GF-D8 (cell line): Measurements from ENCODE around the gene ASH1L.
"Not testable (repeated sequence)": the region's sequence is repeated elsewhere in the genome, so short reads cannot be mapped to it uniquely, and the experiment has no call there.

Experiments
- DNase-seq: peaks from one replicate; lab custom pipeline; 2025; lab: John Stamatoyannopoulos, UW

Gene ASH1L

GRCh38 chr1:155561779-155562580, 623 bp downstream of the ASH1L start:
- DNase-seq: not testable (repeated sequence)

DNA sequence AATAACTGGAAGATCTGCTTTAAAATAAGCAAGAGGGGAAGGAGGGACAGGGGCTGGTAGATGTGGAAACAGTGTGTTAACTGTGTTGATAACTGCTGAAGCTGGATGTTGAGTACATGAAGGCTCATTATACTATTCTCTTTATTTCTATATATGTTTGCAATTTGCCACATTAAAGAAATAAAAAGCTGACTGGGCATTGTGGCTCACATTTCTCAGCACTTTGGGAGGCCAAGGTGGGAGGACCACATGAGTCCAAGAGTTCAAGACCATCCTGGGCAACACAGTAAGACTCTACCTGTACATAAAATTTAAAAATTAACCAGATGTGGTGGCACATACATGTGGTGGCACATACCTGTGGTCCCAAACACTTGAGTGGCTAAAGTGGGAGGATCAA, 6.7 kb downstream of the ASH1L start:
- DNase-seq: no peak

GRCh38 chr1:155553349-155553748, 9.3 kb downstream of the ASH1L start:
- DNase-seq: no peak

DNA sequence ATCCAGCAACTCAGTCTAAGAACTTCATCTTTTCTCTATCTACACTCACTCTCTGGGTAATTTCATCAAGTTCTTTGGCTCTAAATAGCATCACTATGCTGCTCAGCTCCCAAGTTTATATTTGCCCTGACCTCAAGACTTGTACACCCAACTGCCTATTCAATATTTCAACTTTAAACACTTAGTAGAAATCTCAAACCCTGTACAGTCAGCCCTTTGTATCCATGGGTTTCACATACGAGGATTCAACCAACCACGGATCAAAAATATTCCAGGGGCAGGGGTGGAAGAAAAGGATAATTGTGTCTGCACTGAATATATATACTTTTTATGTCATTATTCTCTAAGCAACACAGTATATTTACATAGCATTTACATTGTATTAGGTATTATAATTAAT, 13.9 kb downstream of the ASH1L start:
- no peak for DNase-seq

DNA sequence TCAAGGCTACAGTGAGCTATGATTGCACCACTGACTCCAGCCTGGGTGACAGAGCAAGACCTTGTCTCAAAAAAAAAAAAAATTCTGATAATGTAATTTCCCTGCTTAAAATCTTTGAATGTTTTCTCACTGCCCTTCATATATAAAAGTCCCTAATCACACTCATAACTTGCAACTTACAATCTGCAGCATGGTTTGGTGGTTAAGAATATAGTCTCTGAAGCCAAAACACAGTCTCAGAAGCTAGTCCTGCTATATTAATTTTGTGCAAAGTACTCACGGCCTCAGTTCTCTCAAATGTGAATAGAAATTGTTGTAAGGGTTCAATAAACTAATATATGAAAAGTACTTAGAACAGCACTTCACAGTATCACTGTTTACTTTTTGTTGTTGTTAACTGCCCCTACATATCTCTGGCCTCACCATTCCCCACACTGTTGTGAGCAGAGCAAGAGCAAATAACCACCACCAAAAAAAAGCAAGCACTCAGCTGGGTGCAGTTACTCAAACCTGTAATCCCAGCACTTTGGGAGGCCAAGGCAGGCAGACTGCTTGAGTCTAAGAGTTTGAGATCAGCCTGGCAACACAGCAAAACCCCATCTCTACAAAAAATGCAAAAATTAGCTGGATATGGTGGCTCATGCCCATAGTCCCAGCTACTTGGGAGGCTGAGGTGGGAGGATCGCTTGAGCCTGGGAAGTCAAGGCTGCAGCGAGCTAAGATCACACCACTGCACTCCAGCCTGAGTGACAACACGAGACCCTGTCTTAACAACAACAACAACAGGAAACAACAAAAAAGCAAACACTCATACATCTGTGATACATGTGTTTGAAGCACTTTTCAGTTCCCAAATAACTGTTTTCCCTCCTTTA, 22.4 kb downstream of the ASH1L start:
- DNase-seq: no peak

GRCh38 chr1:155537193-155537592, 25.4 kb downstream of the ASH1L start:
- DNase-seq: no peak

GRCh38 chr1:155531624-155532023, 31.0 kb downstream of the ASH1L start:
- DNase-seq: no peak

DNA sequence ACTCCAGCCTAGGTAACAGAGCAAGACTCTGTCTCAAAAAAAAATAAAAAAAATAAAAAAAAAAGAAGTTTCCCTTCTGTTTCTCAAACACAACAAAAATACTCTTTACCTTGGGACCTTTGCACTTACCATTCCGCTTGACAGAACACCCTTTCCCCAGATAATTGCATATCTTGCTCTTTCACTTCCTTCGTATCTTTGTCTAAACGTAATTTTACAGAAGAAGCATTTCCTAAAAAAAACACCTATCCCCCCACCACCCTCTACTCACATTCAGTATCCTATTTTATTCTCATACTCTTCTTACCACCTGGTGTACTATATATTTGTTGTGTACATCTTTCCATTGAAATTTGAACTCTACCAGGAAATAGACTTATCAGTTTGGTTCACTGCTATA, 32.7 kb downstream of the ASH1L start:
- no peak for DNase-seq

GRCh38 chr1:155529109-155529508, 33.5 kb downstream of the ASH1L start:
- no peak for DNase-seq

DNA sequence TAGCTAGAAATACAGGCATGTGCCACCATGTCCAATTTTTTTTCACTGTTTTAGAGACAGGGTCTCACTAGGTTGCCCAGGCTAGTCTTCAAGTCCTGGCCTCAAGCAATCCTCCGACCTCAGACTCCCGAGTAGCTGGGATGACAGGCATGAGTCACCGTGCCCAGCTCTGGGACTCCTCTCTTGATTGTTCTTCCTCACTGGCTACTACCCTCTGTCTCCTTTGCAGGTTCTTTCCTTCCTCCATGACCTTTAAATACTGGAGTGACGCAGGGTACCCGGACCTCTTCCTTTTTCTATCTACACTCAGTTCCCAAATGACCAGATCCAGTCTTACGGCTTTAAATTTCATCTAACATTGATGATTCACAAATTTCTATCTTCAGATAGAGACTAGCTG, 34.9 kb downstream of the ASH1L start:
- DNase-seq: no peak

- no peak for DNase-seq
Observed at GRCh38 chr1:155526356-155526755, 36.2 kb downstream of the ASH1L start.

DNA sequence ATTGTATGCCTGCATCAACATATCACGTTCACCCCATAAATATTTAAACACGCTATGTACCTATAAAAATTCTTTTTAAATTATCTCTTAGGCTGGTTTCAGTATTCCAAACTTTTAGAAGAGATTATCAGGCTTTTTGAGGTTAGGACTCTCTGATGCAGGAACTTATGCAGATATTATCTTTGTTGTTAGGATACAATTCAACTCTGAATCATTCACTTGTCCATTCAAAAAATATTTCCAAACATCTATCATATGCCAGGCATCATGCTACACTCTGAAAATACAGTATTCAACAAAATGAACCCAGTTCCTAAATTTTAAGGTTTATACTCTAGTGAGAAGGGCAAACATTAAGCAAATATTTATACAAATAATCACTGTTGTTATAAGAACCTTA, 40.5 kb downstream of the ASH1L start:
- DNase-seq: no peak

- DNase-seq: no peak
Observed at GRCh38 chr1:155518484-155518883, 44.1 kb downstream of the ASH1L start.

DNA sequence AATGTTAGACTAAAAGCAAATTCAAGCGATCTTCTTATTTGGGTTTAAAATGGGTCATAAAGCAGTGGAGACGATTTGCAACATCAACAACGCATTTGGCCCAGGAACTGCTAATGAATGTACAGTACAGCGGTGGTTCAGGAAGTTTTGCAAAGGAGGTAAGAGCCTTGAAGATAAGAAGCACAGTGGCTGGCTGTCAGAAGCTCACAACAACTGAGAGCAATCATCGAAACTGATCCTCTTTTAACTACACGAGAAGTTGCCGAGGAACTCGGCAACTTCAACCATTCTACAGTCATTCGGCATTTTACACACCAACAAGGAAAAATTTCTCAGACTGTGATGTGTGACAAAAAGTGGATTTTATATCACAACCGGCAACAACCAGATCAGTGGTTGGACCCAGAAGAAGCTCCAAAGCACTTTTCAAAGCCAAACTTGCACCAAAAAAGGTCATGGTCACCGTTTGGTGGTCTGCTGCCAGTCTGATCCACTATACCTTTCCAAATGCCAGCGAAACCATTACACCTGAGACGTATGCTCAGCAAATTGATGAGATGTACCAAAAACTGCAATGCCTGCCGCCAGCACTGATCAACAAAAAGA, 47.9 kb downstream of the ASH1L start:
- peak; percentile 63 for DNase-seq

DNA sequence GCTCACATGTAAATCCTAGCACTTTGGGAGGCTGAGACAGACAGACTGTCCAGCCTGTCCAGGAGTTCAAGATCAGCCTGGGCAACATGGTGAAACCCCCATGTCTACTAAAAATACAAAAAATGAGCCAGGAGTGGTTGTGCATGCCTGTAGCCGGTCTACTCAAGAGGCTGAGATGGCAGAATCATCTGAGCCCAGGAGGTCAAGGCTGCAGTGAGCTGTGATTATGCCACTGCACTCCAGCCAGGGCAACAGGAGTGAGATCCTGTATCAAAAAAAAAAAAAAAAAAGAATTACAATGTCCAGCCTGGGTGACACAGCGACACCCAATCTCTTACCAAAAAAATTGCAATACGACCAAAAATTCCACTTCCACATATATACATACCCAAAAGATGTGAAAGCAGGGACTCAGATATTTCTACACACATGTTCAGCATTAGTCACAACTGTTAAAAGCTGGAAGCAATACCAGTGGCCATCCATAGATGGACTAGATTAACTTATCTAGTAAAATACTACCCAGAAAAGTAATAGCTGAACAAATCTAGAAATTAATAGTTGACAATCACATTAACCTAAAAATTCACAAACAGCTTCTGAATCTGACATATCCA, 49.2 kb downstream of the ASH1L start:
- DNase-seq: no peak

- DNase-seq: not testable (repeated sequence)
Observed at GRCh38 chr1:155511385-155511784, 51.2 kb downstream of the ASH1L start.

- no peak for DNase-seq
Observed at GRCh38 chr1:155509064-155509463, 53.5 kb downstream of the ASH1L start.

DNA sequence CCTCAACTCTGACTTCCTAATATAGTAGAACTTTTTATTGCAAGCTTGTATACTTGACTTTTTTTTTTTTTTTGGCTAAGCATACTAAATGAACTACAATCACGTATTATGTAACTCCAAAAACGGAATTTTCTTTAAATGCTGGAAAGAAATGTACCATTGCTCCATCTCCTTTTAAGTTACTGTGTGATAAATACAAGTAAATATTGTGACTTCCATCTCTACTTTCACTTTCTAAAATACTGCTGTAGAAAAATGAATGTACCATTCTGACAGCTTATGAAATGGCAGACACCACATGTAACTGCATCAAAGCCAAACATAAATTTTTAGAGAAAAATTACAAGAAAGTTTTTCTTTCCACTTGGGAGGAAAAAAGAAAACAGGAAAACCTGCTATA, 54.7 kb downstream of the ASH1L start:
- no peak for DNase-seq

GRCh38 chr1:155505963-155506362, 56.6 kb downstream of the ASH1L start:
- DNase-seq: not testable (repeated sequence)

DNA sequence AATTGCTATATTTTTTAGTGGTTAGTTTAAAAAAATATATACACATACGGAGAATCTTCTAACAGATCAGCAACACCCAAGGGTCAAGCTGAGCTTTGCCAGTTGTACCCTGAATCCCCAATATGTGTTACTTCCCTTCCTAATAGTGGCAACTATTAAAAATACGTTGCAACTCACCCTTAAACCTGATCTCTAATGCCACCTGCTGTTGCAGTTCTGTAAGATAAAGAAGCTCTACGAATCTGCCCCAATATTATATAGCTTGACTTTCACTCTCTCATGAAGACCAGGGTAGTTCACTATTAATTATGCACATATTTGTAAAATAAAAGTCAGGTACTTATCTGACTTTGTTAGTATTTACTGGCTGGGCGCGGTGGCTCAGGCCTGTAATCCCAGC, 58.4 kb downstream of the ASH1L start:
- DNase-seq: no peak

DNA sequence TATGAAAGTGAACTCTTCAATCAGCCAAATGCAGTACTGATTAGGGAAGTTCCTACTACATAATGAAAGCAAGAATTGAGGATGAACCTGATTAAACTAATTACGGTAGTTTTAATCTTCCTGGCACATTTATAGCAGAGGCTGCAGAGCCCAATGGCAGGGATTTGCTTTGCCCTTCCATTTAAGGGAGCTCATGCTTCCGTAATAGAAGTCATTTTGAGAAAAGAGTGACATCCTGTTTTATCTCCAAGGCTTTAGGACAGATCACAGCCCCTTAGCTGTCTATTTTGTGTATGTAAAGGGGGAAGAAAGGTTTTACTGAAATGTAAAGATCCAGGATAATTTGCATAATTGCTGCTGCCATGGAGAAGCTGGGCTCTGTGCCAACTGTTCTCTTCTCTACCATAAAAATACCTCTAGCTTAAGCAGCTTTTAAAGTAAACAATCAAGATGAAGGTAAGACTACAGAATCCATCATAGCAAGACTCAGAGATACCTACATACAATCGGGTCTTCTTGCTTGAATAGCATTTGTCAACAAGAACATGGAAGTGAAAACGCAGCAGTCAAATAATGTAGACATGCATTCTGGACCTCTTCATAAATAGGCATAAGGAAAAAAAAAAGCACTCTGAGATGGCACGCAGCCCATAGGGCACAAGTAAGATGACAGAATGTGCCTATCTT, 62.5 kb downstream of the ASH1L start:
- no peak for DNase-seq

DNA sequence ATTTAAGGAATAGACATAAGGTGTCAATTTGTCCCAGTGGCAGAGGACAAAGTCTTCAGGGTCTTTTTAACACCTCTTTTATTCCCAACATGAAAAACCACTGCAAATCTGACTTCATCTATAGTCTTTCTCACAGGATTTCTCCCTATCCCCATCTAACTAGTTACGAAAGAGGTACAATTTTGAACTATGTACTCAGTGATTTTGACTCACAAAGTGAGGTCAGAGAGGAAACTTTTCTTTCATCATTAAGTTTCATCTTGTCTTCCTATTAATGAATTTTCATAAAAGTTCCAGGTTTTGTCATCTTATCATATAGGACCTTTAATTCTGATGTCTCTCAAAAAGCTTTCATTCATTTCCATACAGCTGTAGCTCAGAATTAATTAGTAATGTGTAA, 63.3 kb downstream of the ASH1L start:
- no peak for DNase-seq
